A549 (cell line): ENCODE results near the gene RHEBL1. TPM values are rescaled to one million over a fixed set of nuclear protein-coding genes. Genes with fewer than 3 reads are reported as not detected.
A peak's percentile ranks its signal among the peaks of the same experiment; 100 is the strongest.

Source experiments
- ATAC-seq, 2 experiments: fragments of 200-7000 bp in 1 of 2; fragments of >200 bp in 1 of 2; cut with Nextera tagmentation in 1 of 2; cut with Tn5 transposase in 1 of 2; 3 replicates each; pipeline versions ENCODE4 v1.8.0 to v1.9.1; 2018 to 2020; ENCODE audit warnings: mild to moderate bottlenecking in 1 of 2, moderate library complexity in 1 of 2
- CTCF ChIA-PET: fragments of 300-600 bp; sonication (Branson Sonifier 250); formaldehyde crosslinking; extraction: SDS; loops from one replicate; lab custom pipeline; 2021; ENCODE audit warnings: antibody characterized with exemption, inconsistent platforms; lab: Yijun Ruan, JAX
- POLR2A ChIA-PET: fragments of 350-600 bp; formaldehyde crosslinking; extraction: SDS; loops from one replicate; lab custom pipeline; 2021; ENCODE audit warnings: antibody characterized with exemption, inconsistent platforms; lab: Yijun Ruan, JAX
- DNase-seq, 2 experiments: peaks; one replicate each; pipeline versions ENCODE4 v3.0.0 to v3.0.0-alpha.2; 2011 to 2016; ENCODE audit warnings: low read depth in 1 of 2, low spot score in 1 of 2
- FAIRE-seq: peaks from 2 replicates; lab custom pipeline; 2011; peaks lifted over from hg19 to GRCh38; lab: Jason Lieb, UNC
- H3K27ac ChIP-seq, 2 experiments: fragments of >200 bp; sonication (Bioruptor Twin); formaldehyde crosslinking; 3 replicates each; pipeline ENCODE4 v1.5.1; 2016 to 2017
- H3K4me1 ChIP-seq: fragments of >200 bp; sonication (Bioruptor Twin); formaldehyde crosslinking; 3 replicates; pipeline ENCODE4 v1.6.1; 2016
- H3K4me2 ChIP-seq: fragments of >200 bp; sonication (Bioruptor Twin); formaldehyde crosslinking; 3 replicates; pipeline ENCODE4 v1.6.1; 2016
- H3K4me3 ChIP-seq: fragments of >200 bp; sonication (Bioruptor Twin); formaldehyde crosslinking; 3 replicates; pipeline ENCODE4 v1.5.1; 2016
- H3K9me3 ChIP-seq: fragments of >200 bp; sonication (Bioruptor Twin); formaldehyde crosslinking; 3 replicates; pipeline ENCODE4 v1.6.1; 2016
- BHLHE40 ChIP-seq: IDR thresholded peaks from 2 replicates; pipeline ENCODE4 v1.6.1; 2012; ENCODE audit warnings: low read depth, low read length, inconsistent platforms
- CEBPB ChIP-seq, 2 experiments: fragments of >200 bp in 1 of 2; sonication (Bioruptor Twin) in 1 of 2; formaldehyde crosslinking in 1 of 2; IDR thresholded peaks; 2 replicates each; pipeline ENCODE4 v1.6.1; 2012 to 2016
- CTCF ChIP-seq: fragments of >200 bp; sonication (Bioruptor Twin); formaldehyde crosslinking; IDR thresholded peaks from 3 replicates; pipeline ENCODE4 v1.5.1; 2016
- FOSL2 ChIP-seq, 2 experiments: fragments of 450-650 bp in 1 of 2; fragments of >200 bp in 1 of 2; sonication (Bioruptor Twin) in 1 of 2; formaldehyde crosslinking; IDR thresholded peaks; 2 replicates each; pipeline versions ENCODE4 v1.5.0 to v1.6.1; 2016 to 2020; ENCODE audit warnings: mild to moderate bottlenecking in 1 of 2, moderate library complexity in 1 of 2
- GATA3 ChIP-seq: IDR thresholded peaks from 2 replicates; pipeline ENCODE4 v1.6.1; 2012; ENCODE audit warnings: borderline replicate concordance
- HEYL ChIP-seq: fragments of 250-450 bp; sonication (Bioruptor Pico); IDR thresholded peaks from 2 replicates; pipeline ENCODE4 v1.8.0; 2021; ENCODE audit warnings: mild to moderate bottlenecking, moderate library complexity
- HOXA7 ChIP-seq: fragments of 250-450 bp; sonication (Bioruptor Pico); IDR thresholded peaks from 2 replicates; pipeline ENCODE4 v1.5.0; 2020; ENCODE audit warnings: mild to moderate bottlenecking, moderate library complexity
- JUN ChIP-seq, 2 experiments: fragments of >200 bp; sonication (Bioruptor Twin); formaldehyde crosslinking; IDR thresholded peaks; 2 replicates in 1 of 2; 3 replicates in 1 of 2; pipeline ENCODE4 v1.6.1; 2016 to 2017
- JUNB ChIP-seq: fragments of >200 bp; sonication (Bioruptor Twin); formaldehyde crosslinking; IDR thresholded peaks from 2 replicates; pipeline ENCODE4 v1.6.1; 2016
- KDM1A ChIP-seq: fragments of 200-600 bp; sonication (generic); IDR thresholded peaks from 2 replicates; pipeline ENCODE4 v1.6.1; 2016; ENCODE audit warnings: low read depth, mild to moderate bottlenecking
- PHF8 ChIP-seq: fragments of 200-600 bp; sonication (generic); IDR thresholded peaks from 2 replicates; pipeline ENCODE4 v1.6.1; 2016; ENCODE audit warnings: low read depth, mild to moderate bottlenecking, antibody characterized with exemption, moderate library complexity, borderline replicate concordance
- POLR2A ChIP-seq: IDR thresholded peaks from 2 replicates; pipeline ENCODE4 v1.6.1; 2012; ENCODE audit warnings: mild to moderate bottlenecking, low read length
- RARB ChIP-seq: fragments of 250-450 bp; sonication (Bioruptor Pico); IDR thresholded peaks from 2 replicates; pipeline ENCODE4 v1.8.0; 2021; ENCODE audit warnings: mild to moderate bottlenecking, moderate library complexity
- RFX5 ChIP-seq: fragments of 450-650 bp; IDR thresholded peaks from 2 replicates; pipeline ENCODE4 v1.7.1; 2014; ENCODE audit warnings: antibody characterized with exemption, mild to moderate bottlenecking, moderate library complexity
- RNF2 ChIP-seq: fragments of 200-600 bp; sonication (generic); IDR thresholded peaks from 2 replicates; pipeline ENCODE4 v1.6.1; 2016; ENCODE audit warnings: low read depth, mild to moderate bottlenecking, antibody characterized with exemption, moderate library complexity, borderline replicate concordance
- TFCP2L1 ChIP-seq: fragments of 250-450 bp; sonication (Bioruptor Pico); IDR thresholded peaks from 2 replicates; pipeline ENCODE4 v1.5.0; 2021; ENCODE audit warnings: mild to moderate bottlenecking
- TP53 ChIP-seq: fragments of 250-450 bp; sonication (Bioruptor Pico); IDR thresholded peaks from 2 replicates; pipeline ENCODE4 v1.5.0; 2021; ENCODE audit warnings: mild to moderate bottlenecking, moderate library complexity
- ZNF302 ChIP-seq: fragments of 250-450 bp; sonication (Bioruptor Pico); IDR thresholded peaks from 2 replicates; pipeline ENCODE4 v1.9.0; 2021; ENCODE audit warnings: inconsistent platforms, mild to moderate bottlenecking, moderate library complexity
- WGBS: methylation state at CpG from one replicate; pipeline ENCODE4 v1.1.6; 2017; ENCODE audit errors: missing lambda C conversion rate; 5-methylcytosine and 5-hydroxymethylcytosine counted together
- polyA plus RNA-seq, 4 experiments: library from polyadenylated mRNA; depleted of rRNA in 3 of 4; stranded (reverse); fragments of >200 nt; fragmentation: RNase III in 1 of 4; extraction: RNeasy Plus Mini Kit Qiagen cat#74134 plus additional on column Dnase treatment in 1 of 4; gene quantifications; 2 replicates in 3 of 4; 3 replicates in 1 of 4; pipeline ENCODE4 v1.2.3, GENCODE V29; 2011 to 2017
- TF ChIP-seq, protein P1 (sequence below): IDR thresholded peaks from 2 replicates; pipeline ENCODE4 v1.6.1; 2012
- TF ChIP-seq, protein P2 (sequence below): fragments of >200 bp; sonication (Bioruptor Twin); formaldehyde crosslinking; IDR thresholded peaks from 3 replicates; pipeline ENCODE4 v1.6.1; 2016
- TF ChIP-seq, protein P3 (sequence below): IDR thresholded peaks from 2 replicates; pipeline ENCODE4 v1.6.1; 2012

The RHEBL1 gene
- polyA plus RNA-seq, 2 of the 4 experiments (the other 2 are of a cell fraction): 2.1 to 4.0 TPM

DNA sequence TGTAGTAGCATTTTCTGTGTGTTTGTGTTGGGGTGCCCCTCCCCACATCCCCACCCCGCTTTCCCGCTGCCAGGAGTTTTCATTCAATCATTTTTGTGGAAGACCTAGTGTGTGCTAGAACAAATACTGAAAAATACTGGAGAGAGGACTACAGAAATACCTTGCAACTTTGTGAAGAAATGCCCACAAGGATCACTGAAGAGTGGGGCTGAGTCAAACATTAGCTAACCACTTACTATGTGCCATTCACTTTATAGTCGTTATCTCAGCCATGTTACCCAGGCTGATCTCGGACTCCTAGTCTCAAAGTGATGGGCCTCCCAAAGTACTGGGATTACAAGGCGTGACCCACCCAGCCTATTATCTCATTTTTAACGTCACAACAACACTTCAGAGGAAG is 41.4 kb upstream of the RHEBL1 start:
- TF ChIP-seq TFCP2L1 (CRISPR knock-in tag): 0 out of 2 replicates have a peak, but pooled peaks have one; percentile 22
- TF ChIP-seq TP53 (CRISPR knock-in tag): no peak
- ATAC-seq (peak; percentile 16 to 44; a peak in 5 of 6 replicates), DNase-seq (no peak), FAIRE-seq (no peak)
- WGBS: 44% methylated on average over 6 of the region's 6 CpGs
- peaks cover 15% of the 10 kb centered on the region for H3K4me1 ChIP-seq
- H3K27ac ChIP-seq: peak overlapping the region; percentile 74 to 93
- POLR2A ChIA-PET: interaction anchor here (1.0 to 3.4 kb wide), 7 partner anchors 8 to 631 kb away, joined by 3 to 39 read pairs (median 9); partner anchors contain the start of genes TUBA1A and TUBA1B
- H3K4me3 ChIP-seq: peak overlapping the region; percentile 89
- H3K4me2 ChIP-seq: peak overlapping the region; percentile 73
- CTCF ChIA-PET: interaction anchor here (1.0 to 18.9 kb wide), 10 partner anchors 9 to 64 kb away, joined by 3 to 159 read pairs (median 18); partner anchors contain the start of genes DHH and TUBA1B
- no peaks in the 10 kb centered on the region for H3K9me3 ChIP-seq

DNA sequence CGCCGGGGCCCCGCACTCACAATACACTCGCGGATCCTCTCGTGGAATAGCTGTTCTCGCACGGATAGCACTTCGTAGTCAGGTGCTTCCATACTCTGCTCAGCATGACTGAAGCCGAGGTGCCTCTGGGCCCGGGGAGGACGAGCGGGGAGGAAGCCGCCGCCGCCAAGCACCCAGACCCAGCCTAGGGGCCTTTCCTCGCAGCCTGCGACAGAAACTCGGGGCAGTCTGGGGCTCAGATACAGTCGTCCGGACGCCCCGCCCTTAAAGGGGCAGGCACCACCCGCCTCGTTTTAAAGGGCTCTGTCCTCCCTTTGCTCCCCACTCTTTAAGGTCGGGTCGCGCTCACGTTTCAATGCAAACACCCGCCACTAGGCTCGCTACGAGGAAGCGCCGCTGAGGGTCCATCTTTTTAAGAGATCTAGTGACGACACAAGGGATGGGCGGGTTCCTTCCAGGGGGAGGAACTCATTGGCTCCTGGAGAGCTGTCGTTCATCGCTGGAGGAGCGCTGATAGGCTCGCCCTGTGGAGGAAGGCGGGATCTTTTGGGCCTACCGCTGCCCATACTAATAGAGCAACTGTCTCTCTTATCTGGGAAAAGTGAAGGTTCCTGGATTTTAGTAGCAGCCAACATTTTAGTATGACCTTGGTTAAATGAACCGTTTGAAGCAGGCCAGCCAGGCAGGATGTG is 40.8 kb upstream of the RHEBL1 start, which contains the start of gene LMBR1L:
LMBR1L (minus strand) TSS at position 384 of the 692 bp plus-strand sequence; CDS start at position 92, 292 bp downstream.
- Histone ChIP-seq H3K27ac (peak within 1 kb of the TSS; percentile 79 to 93), H3K4me2 (peak within 1 kb of the TSS; percentile 73), H3K9me3 (no peaks in the 10 kb centered on the region)
- 1% methylated on average over 27 of the region's 43 CpGs for WGBS
- POLR2A ChIA-PET: interaction anchor here (1.0 to 3.4 kb wide), 8 partner anchors 9 to 631 kb away, joined by 3 to 39 read pairs (median 8); partner anchors contain the start of genes TUBA1A and TUBA1B
- DNase-seq: peak; percentile 99 to 100
- TF ChIP-seq POLR2A (peak; percentile 65), KDM1A (no peak), HEYL (CRISPR knock-in tag) (no peak), TFCP2L1 (CRISPR knock-in tag) (0 out of 2 replicates have a peak, but pooled peaks have one; percentile 18), PHF8 (peak; percentile 40; the same call in 1 of the 2 replicates), FOSL2 (IDR thresholded peaks at IDR 0.05) (no peak), FOSL2 (CRISPR knock-in tag; IDR thresholded peaks at IDR 0.05) (no peak), BHLHE40 (peak; percentile 34; the same call in 1 of the 2 replicates), JUN (IDR thresholded peaks at IDR 0.05) (peak in 1 of 2 experiments; percentile 16; a peak in 1 of 5 replicates)
- TF ChIP-seq, protein P1, sequence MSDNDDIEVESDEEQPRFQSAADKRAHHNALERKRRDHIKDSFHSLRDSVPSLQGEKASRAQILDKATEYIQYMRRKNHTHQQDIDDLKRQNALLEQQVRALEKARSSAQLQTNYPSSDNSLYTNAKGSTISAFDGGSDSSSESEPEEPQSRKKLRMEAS: peak; percentile 74
- TF ChIP-seq, protein P2, sequence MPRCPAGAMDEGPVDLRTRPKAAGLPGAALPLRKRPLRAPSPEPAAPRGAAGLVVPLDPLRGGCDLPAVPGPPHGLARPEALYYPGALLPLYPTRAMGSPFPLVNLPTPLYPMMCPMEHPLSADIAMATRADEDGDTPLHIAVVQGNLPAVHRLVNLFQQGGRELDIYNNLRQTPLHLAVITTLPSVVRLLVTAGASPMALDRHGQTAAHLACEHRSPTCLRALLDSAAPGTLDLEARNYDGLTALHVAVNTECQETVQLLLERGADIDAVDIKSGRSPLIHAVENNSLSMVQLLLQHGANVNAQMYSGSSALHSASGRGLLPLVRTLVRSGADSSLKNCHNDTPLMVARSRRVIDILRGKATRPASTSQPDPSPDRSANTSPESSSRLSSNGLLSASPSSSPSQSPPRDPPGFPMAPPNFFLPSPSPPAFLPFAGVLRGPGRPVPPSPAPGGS: peak; percentile 63; the same call in 1 of the 3 replicates
- TF ChIP-seq, protein P3, sequence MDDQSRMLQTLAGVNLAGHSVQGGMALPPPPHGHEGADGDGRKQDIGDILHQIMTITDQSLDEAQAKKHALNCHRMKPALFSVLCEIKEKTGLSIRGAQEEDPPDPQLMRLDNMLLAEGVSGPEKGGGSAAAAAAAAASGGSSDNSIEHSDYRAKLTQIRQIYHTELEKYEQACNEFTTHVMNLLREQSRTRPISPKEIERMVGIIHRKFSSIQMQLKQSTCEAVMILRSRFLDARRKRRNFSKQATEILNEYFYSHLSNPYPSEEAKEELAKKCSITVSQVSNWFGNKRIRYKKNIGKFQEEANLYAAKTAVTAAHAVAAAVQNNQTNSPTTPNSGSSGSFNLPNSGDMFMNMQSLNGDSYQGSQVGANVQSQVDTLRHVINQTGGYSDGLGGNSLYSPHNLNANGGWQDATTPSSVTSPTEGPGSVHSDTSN: peak; percentile 91
- TF ChIP-seq, all 56 proteins: peak for 8
- Histone ChIP-seq H3K4me3 (peak within 1 kb of the TSS; percentile 89), H3K4me1 (peaks cover 15% of the 10 kb centered on the region)
- peak; percentile 93 for FAIRE-seq
- CTCF ChIA-PET: interaction anchor here (0.6 to 18.9 kb wide), 13 partner anchors 10 to 138 kb away, joined by 3 to 159 read pairs (median 6); partner anchors contain the start of genes DHH and TUBA1B
- peak; percentile 98 to 99 for ATAC-seq

GRCh38 chr12:49109641-49110463 is 40.1 kb upstream of the RHEBL1 start:
- H3K4me3 ChIP-seq: peak overlapping the region; percentile 89
- no peak for TF ChIP-seq JUN (IDR thresholded peaks at IDR 0.05)
- no peak for TF ChIP-seq RFX5
- no peak for TF ChIP-seq RARB
- no peak for TF ChIP-seq CTCF
- no peak for TF ChIP-seq CEBPB (IDR thresholded peaks at IDR 0.05)
- no peak for TF ChIP-seq JUNB
- TF ChIP-seq GATA3: no peak
- TF ChIP-seq HOXA7 (CRISPR knock-in tag): no peak
- no peak for TF ChIP-seq TFCP2L1 (CRISPR knock-in tag)
- TF ChIP-seq RNF2: no peak
- TF ChIP-seq ZNF302 (CRISPR knock-in tag): no peak
- no peak for TF ChIP-seq PHF8
- H3K4me1 ChIP-seq: peaks cover 15% of the 10 kb centered on the region
- ChIA-PET POLR2A (interaction anchor here (0.5 to 3.4 kb wide), 8 partner anchors 9 to 79 kb away, joined by 3 to 39 read pairs (median 8); partner anchors contain the start of genes TUBA1A and TUBA1B), CTCF (interaction anchor here (0.6 to 18.9 kb wide), 10 partner anchors 8 to 138 kb away, joined by 3 to 159 read pairs (median 8); partner anchors contain the start of genes DHH and TUBA1B)
- FAIRE-seq: no peak
- H3K27ac ChIP-seq: peak overlapping the region; percentile 79 to 93
- DNase-seq: no peak
- peak; percentile 29 to 47; a peak in 5 of 6 replicates for ATAC-seq
- WGBS: 15% methylated on average over 26 of the region's 33 CpGs
- H3K9me3 ChIP-seq: no peaks in the 10 kb centered on the region
- peak overlapping the region; percentile 73 for H3K4me2 ChIP-seq
